Measurements from ENCODE around the gene MEGF8. TPM values are rescaled to one million over a fixed set of nuclear protein-coding genes. Genes with fewer than 3 reads are reported as not detected.
A peak's percentile ranks its signal among the peaks of the same experiment; 100 is the strongest.

Gene MEGF8
- total and polyA plus RNA-seq, 2 of the 13 experiments (the other 11 are each of a cell fraction or from before 2014, with no cell fraction given) = 4.0 to 8.8 TPM

GRCh38 chr19:42279902-42280814 lies 45.3 kb upstream of the MEGF8 start (continued):
- no peak for TF ChIP-seq USF2 (IDR thresholded peaks at IDR 0.05; ENCODE audit: low read depth, low read length)
- no peak for TF ChIP-seq USF2 (CRISPR knock-in tag; IDR thresholded peaks at IDR 0.05; ENCODE audit: borderline replicate concordance)
- no peak; the same call in 1 of the 2 replicates for TF ChIP-seq SMC3 (IDR thresholded peaks at IDR 0.05; ENCODE audit: low read length)
- TF ChIP-seq FOSL1 (CRISPR knock-in tag; IDR thresholded peaks at IDR 0.05; ENCODE audit: borderline replicate concordance) = no peak; the same call in 1 of the 2 replicates
- TF ChIP-seq TRIM24 (CRISPR knock-in tag; IDR thresholded peaks at IDR 0.05) = no peak
- TF ChIP-seq THAP9 (CRISPR knock-in tag; IDR thresholded peaks at IDR 0.05; ENCODE audit: borderline replicate concordance) = peak; percentile 38; the same call in 1 of the 2 replicates
- no peak for TF ChIP-seq ZNF672 (CRISPR knock-in tag; IDR thresholded peaks at IDR 0.05)
- no peak for TF ChIP-seq ARID2 (CRISPR knock-in tag; IDR thresholded peaks at IDR 0.05; ENCODE audit: borderline replicate concordance)
- TF ChIP-seq THAP8 (CRISPR knock-in tag; IDR thresholded peaks at IDR 0.05; ENCODE audit: borderline replicate concordance) = no peak
- no peak for TF ChIP-seq ELK4 (CRISPR knock-in tag; IDR thresholded peaks at IDR 0.05; ENCODE audit: borderline replicate concordance)
- no peak for TF ChIP-seq KLF13 (CRISPR knock-in tag; IDR thresholded peaks at IDR 0.05)
- TF ChIP-seq ZNF777 (CRISPR knock-in tag; IDR thresholded peaks at IDR 0.05) = 0 out of 2 replicates have a peak, but pooled peaks have one; percentile 40
- TF ChIP-seq ZBTB26 (CRISPR knock-in tag; IDR thresholded peaks at IDR 0.05; ENCODE audit: borderline replicate concordance) = 0 out of 2 replicates have a peak, but pooled peaks have one; percentile 52
- no peak for TF ChIP-seq RBM22 (optimal IDR thresholded peaks at IDR 0.05; ENCODE audit: low read length)
- no peak for TF ChIP-seq ZNF598 (CRISPR knock-in tag; IDR thresholded peaks at IDR 0.05; ENCODE audit: borderline replicate concordance)
- no peak for TF ChIP-seq ZNF225 (CRISPR knock-in tag; IDR thresholded peaks at IDR 0.05)
- TF ChIP-seq ZNF234 (CRISPR knock-in tag; conservative IDR thresholded peaks at IDR 0.05) = no peak
- no peak for TF ChIP-seq PRMT3 (CRISPR knock-in tag; IDR thresholded peaks at IDR 0.05; ENCODE audit: borderline replicate concordance, low read depth)
